ENCODE data around the gene UPK3B. TPM values are rescaled to one million over a fixed set of nuclear protein-coding genes. Genes with fewer than 3 reads are reported as not detected.

Gene UPK3B
- total and polyA plus RNA-seq, 2 of the 13 experiments (the other 11 are each of a cell fraction or from before 2014, with no cell fraction given): not detected

- TF ChIP-seq ZNF501 (CRISPR knock-in tag; IDR thresholded peaks at IDR 0.05): peak; percentile 42; the same call in 1 of the 2 replicates
- TF ChIP-seq, protein P1, sequence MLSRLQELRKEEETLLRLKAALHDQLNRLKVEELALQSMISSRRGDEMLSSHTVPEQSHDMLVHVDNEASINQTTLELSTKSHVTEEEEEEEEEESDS (CRISPR knock-in tag; IDR thresholded peaks at IDR 0.05; ENCODE audit: borderline replicate concordance): no peak
- no peak for TF ChIP-seq HOXA9 (CRISPR knock-in tag; IDR thresholded peaks at IDR 0.05; ENCODE audit: borderline replicate concordance)
- TF ChIP-seq, protein P2, sequence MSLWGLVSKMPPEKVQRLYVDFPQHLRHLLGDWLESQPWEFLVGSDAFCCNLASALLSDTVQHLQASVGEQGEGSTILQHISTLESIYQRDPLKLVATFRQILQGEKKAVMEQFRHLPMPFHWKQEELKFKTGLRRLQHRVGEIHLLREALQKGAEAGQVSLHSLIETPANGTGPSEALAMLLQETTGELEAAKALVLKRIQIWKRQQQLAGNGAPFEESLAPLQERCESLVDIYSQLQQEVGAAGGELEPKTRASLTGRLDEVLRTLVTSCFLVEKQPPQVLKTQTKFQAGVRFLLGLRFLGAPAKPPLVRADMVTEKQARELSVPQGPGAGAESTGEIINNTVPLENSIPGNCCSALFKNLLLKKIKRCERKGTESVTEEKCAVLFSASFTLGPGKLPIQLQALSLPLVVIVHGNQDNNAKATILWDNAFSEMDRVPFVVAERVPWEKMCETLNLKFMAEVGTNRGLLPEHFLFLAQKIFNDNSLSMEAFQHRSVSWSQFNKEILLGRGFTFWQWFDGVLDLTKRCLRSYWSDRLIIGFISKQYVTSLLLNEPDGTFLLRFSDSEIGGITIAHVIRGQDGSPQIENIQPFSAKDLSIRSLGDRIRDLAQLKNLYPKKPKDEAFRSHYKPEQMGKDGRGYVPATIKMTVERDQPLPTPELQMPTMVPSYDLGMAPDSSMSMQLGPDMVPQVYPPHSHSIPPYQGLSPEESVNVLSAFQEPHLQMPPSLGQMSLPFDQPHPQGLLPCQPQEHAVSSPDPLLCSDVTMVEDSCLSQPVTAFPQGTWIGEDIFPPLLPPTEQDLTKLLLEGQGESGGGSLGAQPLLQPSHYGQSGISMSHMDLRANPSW (CRISPR knock-in tag; IDR thresholded peaks at IDR 0.05; ENCODE audit: borderline replicate concordance): no peak
- TF ChIP-seq MTF1 (CRISPR knock-in tag; IDR thresholded peaks at IDR 0.05): no peak
- TF ChIP-seq ZNF562 (CRISPR knock-in tag; IDR thresholded peaks at IDR 0.05; ENCODE audit: borderline replicate concordance): no peak
- TF ChIP-seq ZNF746 (CRISPR knock-in tag; IDR thresholded peaks at IDR 0.05): no peak; the same call in 1 of the 2 replicates
- no peak for TF ChIP-seq ZNF879 (CRISPR knock-in tag; IDR thresholded peaks at IDR 0.05)
- no peak for TF ChIP-seq POLR2A (IDR thresholded peaks at IDR 0.05; ENCODE audit: insufficient read depth in 1 of 2, low read depth in 2 of 2, low read length in 2 of 2)
- no peak for TF ChIP-seq ZNF484 (CRISPR knock-in tag; IDR thresholded peaks at IDR 0.05; ENCODE audit: borderline replicate concordance, low read depth)
- no peak for TF ChIP-seq SPEN (CRISPR knock-in tag; IDR thresholded peaks at IDR 0.05; ENCODE audit: low read depth)
- TF ChIP-seq ZZZ3 (CRISPR knock-in tag; IDR thresholded peaks at IDR 0.05; ENCODE audit: borderline replicate concordance): 0 out of 2 replicates have a peak, but pooled peaks have one; percentile 5
- TF ChIP-seq, protein P3, sequence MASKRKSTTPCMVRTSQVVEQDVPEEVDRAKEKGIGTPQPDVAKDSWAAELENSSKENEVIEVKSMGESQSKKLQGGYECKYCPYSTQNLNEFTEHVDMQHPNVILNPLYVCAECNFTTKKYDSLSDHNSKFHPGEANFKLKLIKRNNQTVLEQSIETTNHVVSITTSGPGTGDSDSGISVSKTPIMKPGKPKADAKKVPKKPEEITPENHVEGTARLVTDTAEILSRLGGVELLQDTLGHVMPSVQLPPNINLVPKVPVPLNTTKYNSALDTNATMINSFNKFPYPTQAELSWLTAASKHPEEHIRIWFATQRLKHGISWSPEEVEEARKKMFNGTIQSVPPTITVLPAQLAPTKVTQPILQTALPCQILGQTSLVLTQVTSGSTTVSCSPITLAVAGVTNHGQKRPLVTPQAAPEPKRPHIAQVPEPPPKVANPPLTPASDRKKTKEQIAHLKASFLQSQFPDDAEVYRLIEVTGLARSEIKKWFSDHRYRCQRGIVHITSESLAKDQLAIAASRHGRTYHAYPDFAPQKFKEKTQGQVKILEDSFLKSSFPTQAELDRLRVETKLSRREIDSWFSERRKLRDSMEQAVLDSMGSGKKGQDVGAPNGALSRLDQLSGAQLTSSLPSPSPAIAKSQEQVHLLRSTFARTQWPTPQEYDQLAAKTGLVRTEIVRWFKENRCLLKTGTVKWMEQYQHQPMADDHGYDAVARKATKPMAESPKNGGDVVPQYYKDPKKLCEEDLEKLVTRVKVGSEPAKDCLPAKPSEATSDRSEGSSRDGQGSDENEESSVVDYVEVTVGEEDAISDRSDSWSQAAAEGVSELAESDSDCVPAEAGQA (IDR thresholded peaks at IDR 0.05; ENCODE audit: low read depth): no peak
- TF ChIP-seq, protein P3 (CRISPR knock-in tag; IDR thresholded peaks at IDR 0.05; ENCODE audit: borderline replicate concordance): no peak
- no peak for TF ChIP-seq TBX3 (IDR thresholded peaks at IDR 0.05; ENCODE audit: borderline replicate concordance)
- no peak for TF ChIP-seq MLX (CRISPR knock-in tag; IDR thresholded peaks at IDR 0.05)
- TF ChIP-seq ZNF432 (CRISPR knock-in tag; IDR thresholded peaks at IDR 0.05; ENCODE audit: borderline replicate concordance): no peak
- no peak for TF ChIP-seq ZNF282 (IDR thresholded peaks at IDR 0.05; ENCODE audit: partially characterized antibody)
- no peak for TF ChIP-seq MTERF4 (CRISPR knock-in tag; IDR thresholded peaks at IDR 0.05)
Observed at GRCh38 chr7:76512941-76513816, 2.8 kb downstream of the UPK3B start (continued).

Data from HepG2 (cell line).